HCT116 (cell line): ENCODE measurements around the gene KLF3. TPM values are rescaled to one million over a fixed set of nuclear protein-coding genes. Genes with fewer than 3 reads are reported as not detected.

Experiments
- ATAC-seq: fragments of 200-7000 bp; cut with Tn5 transposase; 2 replicates; pipeline ENCODE4 v1.9.1; 2020; ENCODE audit warnings: mild to moderate bottlenecking, moderate library complexity
- BruUV-seq: library from RNA; stranded (reverse); fragments of 400-500 nt; replicated peaks from 2 replicates; lab custom pipeline; 2021; lab: Mats Ljungman, UMichigan
- CTCF ChIA-PET: fragments of 300-600 bp; sonication (Branson Sonifier 250); formaldehyde crosslinking; loops from one replicate; lab custom pipeline; 2021; ENCODE audit warnings: antibody characterized with exemption; lab: Charles Lee
- POLR2A ChIA-PET: fragments of 300-600, 350-600 bp; sonication (Branson Sonifier 250); formaldehyde crosslinking; loops from one replicate; lab custom pipeline; 2021; ENCODE audit warnings: antibody characterized with exemption; lab: Charles Lee
- RAD21 ChIA-PET, 2 experiments: fragments of 300-600 bp; sonication (Branson Sonifier 250); formaldehyde crosslinking; loops; one replicate each; lab custom pipeline; 2023; ENCODE audit warnings: low total read pairs in 2 of 2; ENCODE audit not compliant: uncharacterized antibody in 2 of 2, unreplicated experiment in 2 of 2, low non-redundant PET in 1 of 2; lab: Charles Lee
- DNase-seq: peaks from one replicate; pipeline ENCODE4 v3.0.0-alpha.2; 2010; ENCODE audit warnings: low read depth, low spot score
- H2AFZ ChIP-seq: fragments of 200-600 bp; shearing (Covaris generic), sonication (generic); 2 replicates; pipeline ENCODE4 v1.6.1; 2017; ENCODE audit warnings: low read depth, mixed run types, mixed read lengths, antibody characterized with exemption, low read length; ENCODE audit not compliant: poor library complexity, severe bottlenecking
- H3K27ac ChIP-seq: 2 replicates; pipeline ENCODE4 v1.5.1; 2012; ENCODE audit warnings: low read depth, low read length
- H3K27me3 ChIP-seq: fragments of 200-600 bp; sonication (generic); 2 replicates; pipeline ENCODE4 v1.6.1; 2016; ENCODE audit warnings: mixed run types, low read length, mixed read lengths; ENCODE audit not compliant: insufficient read depth
- H3K36me3 ChIP-seq, 2 experiments: fragments of 200-500 bp in 1 of 2; fragments of 200-600 bp in 1 of 2; sonication (Bioruptor generic) in 1 of 2; sonication (generic) in 1 of 2; 2 replicates each; pipeline versions ENCODE4 v1.5.1 to v1.6.1; 2014 to 2016; ENCODE audit warnings: low read length in 2 of 2, inconsistent platforms in 1 of 2, mixed read lengths in 1 of 2, mixed run types in 1 of 2; ENCODE audit not compliant: insufficient read depth in 2 of 2, control insufficient read depth in 1 of 2
- H3K4me1 ChIP-seq, 2 experiments: fragments of 200-600 bp in 1 of 2; sonication (generic) in 1 of 2; 2 replicates each; pipeline versions ENCODE4 v1.5.1 to v1.6.1; 2012 to 2017; ENCODE audit warnings: low read length in 2 of 2, inconsistent platforms in 1 of 2, mild to moderate bottlenecking in 1 of 2, mixed read lengths in 1 of 2, mixed run types in 1 of 2, moderate library complexity in 1 of 2; ENCODE audit not compliant: insufficient read depth in 2 of 2, control insufficient read depth in 1 of 2
- H3K4me2 ChIP-seq: fragments of 200-600 bp; sonication (generic); 2 replicates; pipeline ENCODE4 v1.6.1; 2017; ENCODE audit warnings: mixed run types, low read length, mixed read lengths
- H3K4me3 ChIP-seq, 2 experiments: fragments of 200-600 bp in 1 of 2; sonication (generic) in 1 of 2; replicated peaks in 1 of 2; 2 replicates each; pipeline ENCODE4 v1.5.1; 2011 to 2016; ENCODE audit warnings: low read length in 2 of 2, control low read depth in 1 of 2, low read depth in 1 of 2, mild to moderate bottlenecking in 1 of 2, mixed read lengths in 1 of 2, mixed run types in 1 of 2
- H3K79me2 ChIP-seq: fragments of 200-600 bp; sonication (generic); 2 replicates; pipeline ENCODE4 v1.6.1; 2017; ENCODE audit warnings: mild to moderate bottlenecking, mixed run types, low read length, moderate library complexity, mixed read lengths; ENCODE audit not compliant: insufficient read depth
- H3K9ac ChIP-seq: fragments of 200-600 bp; sonication (generic); 2 replicates; pipeline ENCODE4 v1.6.1; 2016; ENCODE audit warnings: low read length, mixed read lengths
- H3K9me2 ChIP-seq: fragments of 200-600 bp; sonication (generic), shearing (Covaris generic); 2 replicates; pipeline ENCODE4 v1.6.1; 2017; ENCODE audit warnings: mixed run types, mild to moderate bottlenecking, moderate library complexity; ENCODE audit not compliant: insufficient read depth
- H3K9me3 ChIP-seq, 2 experiments: fragments of 200-500 bp in 1 of 2; fragments of 200-600 bp in 1 of 2; sonication (Bioruptor generic) in 1 of 2; sonication (generic) in 1 of 2; 2 replicates each; pipeline ENCODE4 v1.6.1; 2014 to 2017; ENCODE audit warnings: low read length in 2 of 2, mixed read lengths in 2 of 2, inconsistent platforms in 1 of 2, low read depth in 1 of 2, mild to moderate bottlenecking in 1 of 2, mixed run types in 1 of 2, moderate library complexity in 1 of 2; ENCODE audit not compliant: control insufficient read depth in 1 of 2, insufficient read depth in 1 of 2
- H4K20me1 ChIP-seq: fragments of 200-600 bp; sonication (generic), shearing (Covaris generic); 2 replicates; pipeline ENCODE4 v1.6.1; 2017; ENCODE audit warnings: mixed run types, mild to moderate bottlenecking, moderate library complexity; ENCODE audit not compliant: insufficient read depth
- CBX3 ChIP-seq: IDR thresholded peaks from 2 replicates; pipeline ENCODE4 v1.6.1; 2012; ENCODE audit warnings: low read depth
- CEBPB ChIP-seq: IDR thresholded peaks from 2 replicates; pipeline ENCODE4 v1.6.1; 2012; ENCODE audit warnings: low read depth
- EGR1 ChIP-seq: IDR thresholded peaks from 2 replicates; pipeline ENCODE4 v1.6.1; 2012; ENCODE audit warnings: low read depth
- ELF1 ChIP-seq: IDR thresholded peaks from 2 replicates; pipeline ENCODE4 v1.6.1; 2012; ENCODE audit warnings: low read depth, borderline replicate concordance
- EZH2 ChIP-seq: fragments of 200-600 bp; sonication (generic); IDR thresholded peaks from 2 replicates; pipeline ENCODE4 v1.6.1; 2017; ENCODE audit warnings: antibody characterized with exemption, mixed run types
- EZH2phosphoT487 ChIP-seq: fragments of 200-600 bp; IDR thresholded peaks from 2 replicates; pipeline ENCODE4 v1.6.1; 2018; ENCODE audit warnings: antibody characterized with exemption, borderline replicate concordance
- JUND ChIP-seq: IDR thresholded peaks from 2 replicates; pipeline ENCODE4 v1.6.1; 2012
- POLR2A ChIP-seq: IDR thresholded peaks from 2 replicates; pipeline ENCODE4 v1.7.0; 2011; ENCODE audit warnings: borderline replicate concordance; ENCODE audit not compliant: insufficient read depth, insufficient read length; ENCODE audit errors: extremely low read depth
- POLR2AphosphoS5 ChIP-seq: IDR thresholded peaks from 2 replicates; pipeline ENCODE4 v1.6.1; 2011; ENCODE audit warnings: mild to moderate bottlenecking, low read depth, low read length, moderate library complexity
- SIN3A ChIP-seq: IDR thresholded peaks from 2 replicates; pipeline ENCODE4 v1.6.1; 2012; ENCODE audit warnings: low read depth
- SP1 ChIP-seq: IDR thresholded peaks from 2 replicates; pipeline ENCODE4 v1.6.1; 2012; ENCODE audit warnings: low read depth
- SRF ChIP-seq: IDR thresholded peaks from 2 replicates; pipeline ENCODE4 v1.6.1; 2012; ENCODE audit warnings: low read depth
- YY1 ChIP-seq: IDR thresholded peaks from 2 replicates; pipeline ENCODE4 v1.6.1; 2011; ENCODE audit warnings: low read length, low read depth, moderate library complexity, mild to moderate bottlenecking; ENCODE audit not compliant: insufficient replicate concordance; ENCODE audit errors: extremely low read depth
- ZFX ChIP-seq: fragments of 450-650 bp; IDR thresholded peaks from 2 replicates; pipeline ENCODE4 v1.6.1; 2017
- ZNF274 ChIP-seq: fragments of 200-500 bp; sonication (Bioruptor generic); IDR thresholded peaks from 2 replicates; pipeline ENCODE4 v1.6.1; 2014; ENCODE audit warnings: mild to moderate bottlenecking, low read depth, low read length, inconsistent platforms
- intact Hi-C: fragments of 100-400 bp; cut with micrococcal nuclease; formaldehyde crosslinking; loops from 2 replicates; pipeline ENCODE4 v1.10.0; 2022
- total RNA-seq: library from RNA; stranded (reverse); gene quantifications from one replicate; pipeline ENCODE4 v1.2.1, GENCODE V29; 2021; ENCODE audit not compliant: unreplicated experiment
- TF ChIP-seq, protein P1 (sequence below), 3 experiments: fragments of 200-600 bp in 1 of 3; sonication (generic) in 1 of 3; IDR thresholded peaks in 2 of 3; conservative IDR thresholded peaks in 1 of 3; 2 replicates each; pipeline ENCODE4 v1.5.1; 2012 to 2017; ENCODE audit warnings: low read depth in 2 of 3, low read length in 2 of 3, antibody characterized with exemption in 1 of 3, borderline replicate concordance in 1 of 3, control low read depth in 1 of 3, mild to moderate bottlenecking in 1 of 3, mixed read lengths in 1 of 3, mixed run types in 1 of 3, moderate library complexity in 1 of 3; ENCODE audit not compliant: insufficient read depth in 1 of 3
- TF ChIP-seq, protein P2 (sequence below): IDR thresholded peaks from 2 replicates; pipeline ENCODE4 v1.6.1; 2011; ENCODE audit warnings: mild to moderate bottlenecking, low read length, moderate library complexity; ENCODE audit not compliant: insufficient replicate concordance; ENCODE audit errors: extremely low read depth
- TF ChIP-seq, protein P3 (sequence below): IDR thresholded peaks from 2 replicates; pipeline ENCODE4 v1.6.1; 2012; ENCODE audit warnings: low read depth
- TF ChIP-seq, protein P4 (sequence below): IDR thresholded peaks from 2 replicates; pipeline ENCODE4 v1.6.1; 2012

KLF3 gene
- total RNA-seq, 1 experiment from 2014 or later, result 44.2 TPM

DNA sequence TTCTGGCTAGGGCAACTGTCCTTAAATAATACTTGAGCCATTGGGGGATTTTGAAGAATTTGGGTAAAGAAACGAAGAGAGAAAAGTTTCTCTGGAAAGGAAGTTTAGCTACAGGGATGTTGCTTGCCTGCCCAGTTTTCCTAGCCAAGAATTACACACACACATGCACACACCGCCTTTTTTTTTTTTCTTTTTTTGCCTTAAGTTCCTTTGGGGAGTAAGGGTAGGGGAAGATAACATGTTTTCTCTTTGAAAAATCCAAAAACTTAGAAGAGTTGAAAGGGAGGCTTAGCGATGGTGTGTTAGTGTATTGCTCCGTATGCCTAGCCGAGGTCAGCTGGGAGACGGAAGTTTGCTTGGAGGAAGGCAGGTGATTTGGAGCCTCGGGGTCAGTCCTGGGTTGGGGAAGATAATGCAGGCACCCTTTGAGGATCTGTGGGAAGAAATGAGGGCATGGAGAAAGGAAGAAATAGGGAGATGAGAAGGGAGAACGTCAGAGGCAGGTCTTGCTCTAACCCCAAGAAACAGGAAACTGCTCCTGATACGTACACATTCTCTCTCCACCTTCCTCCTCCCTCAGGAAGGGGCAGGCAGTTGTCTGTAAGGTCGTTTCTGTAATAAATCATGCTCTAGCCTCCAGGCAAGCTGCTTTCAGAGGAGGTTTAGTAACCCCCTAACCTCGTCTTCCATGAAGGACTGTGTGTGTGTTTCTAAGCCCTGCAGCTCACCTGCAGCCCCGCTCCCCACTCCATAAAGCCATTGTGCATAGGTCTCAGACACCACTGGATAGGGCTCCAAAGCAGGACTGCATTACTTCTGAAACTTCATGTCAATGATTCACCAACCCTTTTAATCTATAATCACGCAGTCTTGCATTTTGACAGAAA is 10.5 kb downstream of the KLF3 start:
- Histone ChIP-seq H3K4me2 (peak overlapping the region; percentile 71), H3K27me3 (no peaks in the 10 kb centered on the region), H4K20me1 (peaks cover 7% of the 10 kb centered on the region; the same call in 1 of the 2 replicates), H3K9ac (peak overlapping the region; percentile 42), H2AFZ (no peak overlapping the region), H3K36me3 (no peaks in the 10 kb centered on the region), H3K4me1 (peaks cover 60 to 64% of the 10 kb centered on the region in 2 experiments), H3K79me2 (peaks cover 99% of the 10 kb centered on the region)
- ChIA-PET RAD21 (interaction anchor here (0.8 to 2.1 kb wide), 4 partner anchors 54 to 495 kb away, joined by 3 to 8 read pairs (median 6); no protein-coding TSS in a partner anchor), CTCF (interaction anchor here (0.6 to 3.4 kb wide), 15 partner anchors 7 to 585 kb away, joined by 3 to 92 read pairs (median 5); no protein-coding TSS in a partner anchor), POLR2A (interaction anchor here (0.7 to 1.9 kb wide), 6 partner anchors 7 to 495 kb away, joined by 3 to 14 read pairs (median 4); no protein-coding TSS in a partner anchor)
- no peak for DNase-seq
- intact Hi-C loops, result loop anchor here (1.0 to 2.0 kb wide), 5 partner anchors 54 to 612 kb away; no protein-coding TSS in a partner anchor
- ATAC-seq, result no peak
- TF ChIP-seq EZH2 (no peak), CBX3 (no peak), POLR2A (no peak), POLR2AphosphoS5 (no peak), ZFX (no peak), EZH2phosphoT487 (no peak), SIN3A (no peak), EGR1 (no peak), JUND (no peak), SP1 (no peak), ELF1 (no peak), SRF (no peak), CEBPB (no peak), ZNF274 (no peak), YY1 (no peak)
- TF ChIP-seq, protein P1, sequence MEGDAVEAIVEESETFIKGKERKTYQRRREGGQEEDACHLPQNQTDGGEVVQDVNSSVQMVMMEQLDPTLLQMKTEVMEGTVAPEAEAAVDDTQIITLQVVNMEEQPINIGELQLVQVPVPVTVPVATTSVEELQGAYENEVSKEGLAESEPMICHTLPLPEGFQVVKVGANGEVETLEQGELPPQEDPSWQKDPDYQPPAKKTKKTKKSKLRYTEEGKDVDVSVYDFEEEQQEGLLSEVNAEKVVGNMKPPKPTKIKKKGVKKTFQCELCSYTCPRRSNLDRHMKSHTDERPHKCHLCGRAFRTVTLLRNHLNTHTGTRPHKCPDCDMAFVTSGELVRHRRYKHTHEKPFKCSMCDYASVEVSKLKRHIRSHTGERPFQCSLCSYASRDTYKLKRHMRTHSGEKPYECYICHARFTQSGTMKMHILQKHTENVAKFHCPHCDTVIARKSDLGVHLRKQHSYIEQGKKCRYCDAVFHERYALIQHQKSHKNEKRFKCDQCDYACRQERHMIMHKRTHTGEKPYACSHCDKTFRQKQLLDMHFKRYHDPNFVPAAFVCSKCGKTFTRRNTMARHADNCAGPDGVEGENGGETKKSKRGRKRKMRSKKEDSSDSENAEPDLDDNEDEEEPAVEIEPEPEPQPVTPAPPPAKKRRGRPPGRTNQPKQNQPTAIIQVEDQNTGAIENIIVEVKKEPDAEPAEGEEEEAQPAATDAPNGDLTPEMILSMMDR (IDR thresholded peaks at IDR 0.05 in 2 of 3, conservative IDR thresholded peaks at IDR 0.05 in 1 of 3; ENCODE audit: borderline replicate concordance in 1 of 3, insufficient read depth in 1 of 3, low read depth in 2 of 3, low read length in 2 of 3), result no peak
- TF ChIP-seq, protein P2, sequence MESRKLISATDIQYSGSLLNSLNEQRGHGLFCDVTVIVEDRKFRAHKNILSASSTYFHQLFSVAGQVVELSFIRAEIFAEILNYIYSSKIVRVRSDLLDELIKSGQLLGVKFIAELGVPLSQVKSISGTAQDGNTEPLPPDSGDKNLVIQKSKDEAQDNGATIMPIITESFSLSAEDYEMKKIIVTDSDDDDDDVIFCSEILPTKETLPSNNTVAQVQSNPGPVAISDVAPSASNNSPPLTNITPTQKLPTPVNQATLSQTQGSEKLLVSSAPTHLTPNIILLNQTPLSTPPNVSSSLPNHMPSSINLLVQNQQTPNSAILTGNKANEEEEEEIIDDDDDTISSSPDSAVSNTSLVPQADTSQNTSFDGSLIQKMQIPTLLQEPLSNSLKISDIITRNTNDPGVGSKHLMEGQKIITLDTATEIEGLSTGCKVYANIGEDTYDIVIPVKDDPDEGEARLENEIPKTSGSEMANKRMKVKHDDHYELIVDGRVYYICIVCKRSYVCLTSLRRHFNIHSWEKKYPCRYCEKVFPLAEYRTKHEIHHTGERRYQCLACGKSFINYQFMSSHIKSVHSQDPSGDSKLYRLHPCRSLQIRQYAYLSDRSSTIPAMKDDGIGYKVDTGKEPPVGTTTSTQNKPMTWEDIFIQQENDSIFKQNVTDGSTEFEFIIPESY, result no peak
- TF ChIP-seq, protein P3, sequence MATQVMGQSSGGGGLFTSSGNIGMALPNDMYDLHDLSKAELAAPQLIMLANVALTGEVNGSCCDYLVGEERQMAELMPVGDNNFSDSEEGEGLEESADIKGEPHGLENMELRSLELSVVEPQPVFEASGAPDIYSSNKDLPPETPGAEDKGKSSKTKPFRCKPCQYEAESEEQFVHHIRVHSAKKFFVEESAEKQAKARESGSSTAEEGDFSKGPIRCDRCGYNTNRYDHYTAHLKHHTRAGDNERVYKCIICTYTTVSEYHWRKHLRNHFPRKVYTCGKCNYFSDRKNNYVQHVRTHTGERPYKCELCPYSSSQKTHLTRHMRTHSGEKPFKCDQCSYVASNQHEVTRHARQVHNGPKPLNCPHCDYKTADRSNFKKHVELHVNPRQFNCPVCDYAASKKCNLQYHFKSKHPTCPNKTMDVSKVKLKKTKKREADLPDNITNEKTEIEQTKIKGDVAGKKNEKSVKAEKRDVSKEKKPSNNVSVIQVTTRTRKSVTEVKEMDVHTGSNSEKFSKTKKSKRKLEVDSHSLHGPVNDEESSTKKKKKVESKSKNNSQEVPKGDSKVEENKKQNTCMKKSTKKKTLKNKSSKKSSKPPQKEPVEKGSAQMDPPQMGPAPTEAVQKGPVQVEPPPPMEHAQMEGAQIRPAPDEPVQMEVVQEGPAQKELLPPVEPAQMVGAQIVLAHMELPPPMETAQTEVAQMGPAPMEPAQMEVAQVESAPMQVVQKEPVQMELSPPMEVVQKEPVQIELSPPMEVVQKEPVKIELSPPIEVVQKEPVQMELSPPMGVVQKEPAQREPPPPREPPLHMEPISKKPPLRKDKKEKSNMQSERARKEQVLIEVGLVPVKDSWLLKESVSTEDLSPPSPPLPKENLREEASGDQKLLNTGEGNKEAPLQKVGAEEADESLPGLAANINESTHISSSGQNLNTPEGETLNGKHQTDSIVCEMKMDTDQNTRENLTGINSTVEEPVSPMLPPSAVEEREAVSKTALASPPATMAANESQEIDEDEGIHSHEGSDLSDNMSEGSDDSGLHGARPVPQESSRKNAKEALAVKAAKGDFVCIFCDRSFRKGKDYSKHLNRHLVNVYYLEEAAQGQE, result no peak
- TF ChIP-seq, protein P4, sequence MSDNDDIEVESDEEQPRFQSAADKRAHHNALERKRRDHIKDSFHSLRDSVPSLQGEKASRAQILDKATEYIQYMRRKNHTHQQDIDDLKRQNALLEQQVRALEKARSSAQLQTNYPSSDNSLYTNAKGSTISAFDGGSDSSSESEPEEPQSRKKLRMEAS, result no peak
- TF ChIP-seq, all 23 proteins: peak for 0
- Histone ChIP-seq H3K27ac (peak overlapping the region; percentile 88), H3K9me2 (no peaks in the 10 kb centered on the region), H3K4me3 (peak overlapping the region in 1 of 2 experiments; percentile 32; a peak in 1 of 4 replicates), H3K9me3 (no peaks in the 10 kb centered on the region)
- no TSS peak for BruUV-seq
